Adrenal gland (tissue), 5 donors: ENCODE measurements around the gene MDM1.

Source experiments
- CTCF ChIP-seq, 6 experiments: fragments of 450-650 bp in 4 of 6; fragments of 200-600 bp in 2 of 6; sonication (generic) in 1 of 6; IDR thresholded peaks; 1 replicate in 5 of 6; 2 replicates in 1 of 6; pipeline versions ENCODE4 v1.5.1 to v1.8.0; 2016 to 2021; ENCODE audit warnings: antibody characterized with exemption in 6 of 6, mild to moderate bottlenecking in 2 of 6, moderate library complexity in 1 of 6
- POLR2A ChIP-seq, 2 donors: fragments of 450-650 bp; IDR thresholded peaks; one replicate each; pipeline ENCODE4 v1.6.1; 2017; ENCODE audit warnings: antibody characterized with exemption in 2 of 2, mild to moderate bottlenecking in 2 of 2, moderate library complexity in 1 of 2
- donor health status: DM: no; HTN: no; CAD: no.

- TF ChIP-seq CTCF (IDR thresholded peaks at IDR 0.05) (no peak), POLR2A (IDR thresholded peaks at IDR 0.05) (no peak)
These were observed 29.8 kb upstream of the MDM1 start for GRCh38 chr12:68361953-68362352.
